Upper lobe of left lung (tissue), 6 donors: Measurements from ENCODE around the gene DTL. TPM values are rescaled to one million over a fixed set of nuclear protein-coding genes. Genes with fewer than 3 reads are reported as not detected.
"Not testable (repeated sequence)": the region's sequence is repeated elsewhere in the genome, so short reads cannot be mapped to it uniquely, and the experiment has no call there.

Experiments used
- ATAC-seq, 2 donors: fragments of 200-7000 bp; cut with Tn5 transposase; one replicate each; pipeline ENCODE4 v1.9.1; 2022; ENCODE audit warnings: mild to moderate bottlenecking in 2 of 2, moderate library complexity in 2 of 2; ENCODE audit not compliant: low FRiP score in 2 of 2
- DNase-seq, 2 donors: peaks; one replicate each; pipeline ENCODE4 v3.0.0-alpha.2; 2019 to 2020
- H3K27ac ChIP-seq, 4 donors: fragments of 200-600 bp; sonication (generic); one replicate each; pipeline ENCODE4 v1.5.1; 2016 to 2019
- H3K27me3 ChIP-seq, 4 donors: fragments of 200-600 bp; sonication (generic); one replicate each; pipeline ENCODE4 v1.5.1; 2017 to 2019
- H3K36me3 ChIP-seq, 4 donors: fragments of 200-600 bp; sonication (generic); one replicate each; pipeline ENCODE4 v1.5.1; 2016 to 2019
- H3K4me1 ChIP-seq, 4 donors: fragments of 200-600 bp; sonication (generic); one replicate each; pipeline ENCODE4 v1.5.1; 2018 to 2019
- H3K4me3 ChIP-seq, 4 donors: fragments of 200-600 bp; sonication (generic); one replicate each; pipeline ENCODE4 v1.5.1; 2017 to 2019; ENCODE audit warnings: mild to moderate bottlenecking in 2 of 4, moderate library complexity in 1 of 4
- H3K9me3 ChIP-seq, 4 donors: fragments of 200-600 bp; sonication (generic); one replicate each; pipeline ENCODE4 v1.5.1; 2018 to 2019
- CTCF ChIP-seq, 6 experiments: fragments of 450-650 bp in 4 of 6; fragments of 200-600 bp in 2 of 6; sonication (generic) in 2 of 6; IDR thresholded peaks; one replicate each; pipeline ENCODE4 v1.5.1; 2016 to 2019; ENCODE audit warnings: antibody characterized with exemption in 6 of 6
- EP300 ChIP-seq, 4 donors: sonication (generic); formaldehyde crosslinking; IDR thresholded peaks; one replicate each; pipeline ENCODE4 v1.5.1; 2017; ENCODE audit warnings: antibody characterized with exemption in 4 of 4, control low read depth in 2 of 4
- POLR2A ChIP-seq, 4 donors: fragments of 450-650 bp; IDR thresholded peaks; one replicate each; pipeline ENCODE4 v1.5.1; 2016 to 2017; ENCODE audit warnings: antibody characterized with exemption in 4 of 4, mild to moderate bottlenecking in 2 of 4
- POLR2AphosphoS5 ChIP-seq, 2 donors: sonication (generic); formaldehyde crosslinking; IDR thresholded peaks; one replicate each; pipeline ENCODE4 v1.5.1; 2017; ENCODE audit warnings: antibody characterized with exemption in 2 of 2
- WGBS, 2 donors: methylation state at CpG; one replicate each; pipeline ENCODE4 v1.1.5; 2017 to 2018; 5-methylcytosine and 5-hydroxymethylcytosine counted together
- total RNA-seq, 6 donors: library from RNA; depleted of rRNA in 4 of 6; stranded (reverse); fragments of >200 nt in 4 of 6; gene quantifications; one replicate each; pipeline versions ENCODE4 v1.1.0 to v1.2.1, GENCODE V29; 2016 to 2021
- donor health status: DM: no; HTN: no; CAD: no; lungs with moderate emphysema.
- donor health status: DM: no; HTN: yes; CAD: no; lungs with severe emphysema.

DTL gene
- total RNA-seq, 6 donors from 2014 or later = 0.92 to 5.9 (median 2.2) TPM

DNA sequence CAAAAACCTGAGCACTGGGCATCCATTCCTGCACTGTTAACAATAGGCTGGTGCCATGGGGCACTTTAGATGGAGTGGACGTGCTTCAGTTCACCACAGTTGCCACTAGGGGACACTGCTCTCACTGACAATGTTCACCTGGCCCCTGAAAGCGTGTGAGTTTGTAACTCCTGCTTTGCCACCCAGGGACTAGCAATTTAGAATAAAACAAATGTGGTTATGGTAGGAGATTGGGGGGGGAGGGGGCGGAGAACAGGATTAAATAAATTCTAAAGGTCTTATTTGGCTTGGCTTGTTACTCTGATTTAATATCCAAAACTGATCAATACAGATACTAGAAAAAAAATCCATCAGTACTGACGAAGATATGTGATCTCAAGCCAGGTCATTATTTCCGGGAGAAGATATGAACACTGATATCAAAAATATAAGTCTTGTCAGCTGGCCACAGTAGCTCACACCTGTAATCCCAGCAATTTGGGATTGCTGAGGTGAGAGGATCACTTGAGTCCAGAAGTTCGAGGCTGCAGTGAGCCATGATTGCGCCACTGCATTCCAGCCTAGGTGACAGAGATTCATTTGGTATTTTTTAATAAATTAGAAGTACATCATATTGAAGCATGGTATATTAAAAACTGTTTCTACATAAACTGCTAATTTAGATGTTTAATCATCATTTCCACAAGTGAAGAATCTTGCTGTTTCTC lies 23.4 kb upstream of the DTL start:
- peak in 1 of 2 donors; percentile 81 for DNase-seq
- Histone ChIP-seq H3K36me3 (peaks cover 0 to 11% (median 2%) of the 10 kb centered on the region in 4 donors), H3K9me3 (peaks cover 0 to 3% (median 0%) of the 10 kb centered on the region in 4 donors), H3K4me3 (no peak overlapping the region), H3K27ac (no peak overlapping the region), H3K27me3 (no peaks in the 10 kb centered on the region), H3K4me1 (peaks cover 0 to 20% (median 2%) of the 10 kb centered on the region in 4 donors)
- peak; percentile 93 to 95 for ATAC-seq
- no peak for TF ChIP-seq POLR2A (IDR thresholded peaks at IDR 0.05)
- TF ChIP-seq CTCF (IDR thresholded peaks at IDR 0.05) = peak; percentile 79 to 99 (median 89)
- 55 to 56% methylated on average over 7 of the region's 7 CpGs for WGBS, 2 donors

DNA sequence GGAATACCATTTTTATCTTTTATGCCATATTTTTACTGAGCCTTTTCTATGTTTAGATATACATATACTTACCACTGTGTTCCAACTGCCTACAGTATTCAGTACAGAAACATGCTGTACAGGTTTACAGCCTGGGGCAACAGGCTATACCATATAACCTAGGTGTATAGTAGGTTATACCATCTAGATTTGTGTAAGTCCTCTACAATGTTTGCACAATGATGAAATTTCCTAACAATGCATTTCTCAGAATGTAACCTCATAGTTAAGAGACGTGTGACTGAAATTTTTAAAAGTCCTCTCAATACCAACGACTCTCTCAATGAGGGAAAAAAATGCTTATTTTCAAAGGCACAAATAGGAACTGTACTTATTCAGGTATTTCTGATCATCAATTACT lies 21.9 kb upstream of the DTL start:
- WGBS, 2 donors = 55 to 60% methylated on average over 2 of the region's 2 CpGs
- H3K27ac ChIP-seq = no peak overlapping the region
- H3K4me3 ChIP-seq = no peak overlapping the region
- DNase-seq (no peak), ATAC-seq (no peak)
- H3K27me3 ChIP-seq = no peaks in the 10 kb centered on the region
- H3K4me1 ChIP-seq = peaks cover 0 to 20% (median 2%) of the 10 kb centered on the region in 4 donors
- H3K9me3 ChIP-seq = peaks cover 0 to 3% (median 0%) of the 10 kb centered on the region in 4 donors
- TF ChIP-seq POLR2AphosphoS5 (IDR thresholded peaks at IDR 0.05) (no peak), POLR2A (IDR thresholded peaks at IDR 0.05) (no peak), CTCF (IDR thresholded peaks at IDR 0.05) (no peak)
- H3K36me3 ChIP-seq = peaks cover 0 to 11% (median 0%) of the 10 kb centered on the region in 4 donors

GRCh38 chr1:212020975-212021374 lies 14.6 kb upstream of the DTL start:
- Histone ChIP-seq H3K27me3 (no peaks in the 10 kb centered on the region), H3K9me3 (no peaks in the 10 kb centered on the region), H3K4me1 (peaks cover 0 to under 1% (median 0%) of the 10 kb centered on the region in 4 donors), H3K27ac (no peak overlapping the region), H3K36me3 (peaks cover 0 to 5% (median 0%) of the 10 kb centered on the region in 4 donors), H3K4me3 (no peak overlapping the region)
- DNase-seq (no peak), ATAC-seq (no peak)
- 91 to 92% methylated on average over 2 of the region's 2 CpGs for WGBS, 2 donors
- TF ChIP-seq CTCF (IDR thresholded peaks at IDR 0.05) (no peak), POLR2AphosphoS5 (IDR thresholded peaks at IDR 0.05) (no peak), EP300 (IDR thresholded peaks at IDR 0.05) (no peak)

DNA sequence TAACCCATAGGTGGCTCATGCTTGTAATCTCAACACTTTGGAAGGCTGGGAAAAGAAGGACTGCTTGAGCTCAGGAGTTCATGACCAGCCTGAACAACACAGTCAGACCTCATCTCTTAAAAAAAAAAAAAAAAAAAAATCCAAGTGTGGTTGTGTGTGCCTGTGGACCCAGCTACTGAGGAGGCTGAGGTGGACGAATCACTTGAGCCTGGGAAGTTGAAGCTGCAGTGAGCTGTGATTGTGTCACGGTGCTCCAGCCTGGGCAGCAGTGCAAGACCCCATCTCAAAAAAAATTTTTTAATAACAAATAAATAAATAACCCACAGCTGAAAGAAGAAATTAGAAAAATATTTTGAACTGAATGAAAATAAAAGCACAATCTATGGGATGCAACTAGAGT lies 14.0 kb upstream of the DTL start:
- 94 to 96% methylated on average over 2 of the region's 2 CpGs for WGBS, 2 donors
- TF ChIP-seq CTCF (IDR thresholded peaks at IDR 0.05) (no peak), POLR2A (IDR thresholded peaks at IDR 0.05) (no peak), EP300 (IDR thresholded peaks at IDR 0.05) (no peak), POLR2AphosphoS5 (IDR thresholded peaks at IDR 0.05) (no peak)
- ATAC-seq (no peak), DNase-seq (no peak)
- H3K27ac ChIP-seq = no peak overlapping the region
- H3K4me1 ChIP-seq = no peaks in the 10 kb centered on the region
- H3K9me3 ChIP-seq = no peaks in the 10 kb centered on the region
- H3K27me3 ChIP-seq = no peaks in the 10 kb centered on the region
- H3K4me3 ChIP-seq = no peak overlapping the region
- H3K36me3 ChIP-seq = peaks cover 0 to 3% (median 0%) of the 10 kb centered on the region in 4 donors

GRCh38 chr1:212022908-212023307 lies 12.6 kb upstream of the DTL start:
- not testable (repeated sequence) for ATAC-seq, DNase-seq, H3K36me3 ChIP-seq, H3K27ac ChIP-seq, H3K27me3 ChIP-seq, H3K4me3 ChIP-seq, H3K9me3 ChIP-seq
- H3K4me1 ChIP-seq = peaks cover 0 to 11% (median 5%) of the 10 kb centered on the region in 4 donors
